Myometrial cell (primary cell): ENCODE data around the gene SOWAHA. TPM values are rescaled to one million over a fixed set of nuclear protein-coding genes. Genes with fewer than 3 reads are reported as not detected.

Source experiments
- total RNA-seq: library from RNA; depleted of rRNA; stranded (reverse); fragments of >200 nt; gene quantifications from 2 replicates; pipeline ENCODE4 v1.2.3, GENCODE V29; 2015

Gene SOWAHA
- total RNA-seq = under 0.01 TPM in 1 of 2 replicates, not detected in the other

DNA sequence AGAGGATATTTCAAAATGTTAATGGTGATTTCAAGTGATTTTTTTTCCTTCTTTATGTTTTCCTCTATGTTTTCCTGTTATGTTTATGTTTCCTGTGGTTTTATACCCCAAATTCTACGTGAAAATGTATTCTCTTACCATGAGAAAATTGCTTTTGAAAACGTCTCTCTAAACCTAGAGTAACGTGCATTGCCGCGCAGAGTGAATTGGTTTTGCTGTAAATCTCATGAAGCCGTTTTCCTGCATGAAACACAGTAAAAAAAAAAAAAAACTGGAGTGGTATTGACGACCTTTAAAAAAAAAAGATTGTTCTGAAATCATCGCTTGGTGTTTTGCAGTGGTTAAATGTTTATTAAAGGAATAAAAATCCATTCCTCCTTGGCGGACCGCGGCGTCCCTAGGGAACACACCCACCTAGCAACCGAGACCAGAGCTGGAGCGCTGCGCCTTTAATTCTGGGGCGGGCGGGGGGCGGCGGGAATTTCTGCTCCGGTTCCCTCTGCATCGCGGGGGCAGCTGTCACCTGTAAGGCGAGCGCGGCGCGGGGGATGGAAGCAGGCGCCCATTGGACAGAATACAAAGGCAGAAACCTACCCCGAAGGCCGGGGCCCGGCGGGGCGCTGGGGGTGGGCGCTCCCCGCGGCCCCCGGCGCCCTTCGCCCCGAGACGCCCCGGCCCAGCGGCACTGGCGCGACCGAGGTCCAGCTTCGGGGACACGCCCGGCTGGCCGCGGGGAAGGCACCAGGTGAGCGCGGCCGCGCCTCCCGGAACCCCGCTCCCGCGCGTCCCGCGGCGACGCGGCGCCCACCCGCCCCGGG, at the start of gene SOWAHA:
Gene SOWAHA, plus strand, starts transcription at position 522 of the 818 bp plus-strand sequence. CDS start 320 bp downstream, outside the sequence.

DNA sequence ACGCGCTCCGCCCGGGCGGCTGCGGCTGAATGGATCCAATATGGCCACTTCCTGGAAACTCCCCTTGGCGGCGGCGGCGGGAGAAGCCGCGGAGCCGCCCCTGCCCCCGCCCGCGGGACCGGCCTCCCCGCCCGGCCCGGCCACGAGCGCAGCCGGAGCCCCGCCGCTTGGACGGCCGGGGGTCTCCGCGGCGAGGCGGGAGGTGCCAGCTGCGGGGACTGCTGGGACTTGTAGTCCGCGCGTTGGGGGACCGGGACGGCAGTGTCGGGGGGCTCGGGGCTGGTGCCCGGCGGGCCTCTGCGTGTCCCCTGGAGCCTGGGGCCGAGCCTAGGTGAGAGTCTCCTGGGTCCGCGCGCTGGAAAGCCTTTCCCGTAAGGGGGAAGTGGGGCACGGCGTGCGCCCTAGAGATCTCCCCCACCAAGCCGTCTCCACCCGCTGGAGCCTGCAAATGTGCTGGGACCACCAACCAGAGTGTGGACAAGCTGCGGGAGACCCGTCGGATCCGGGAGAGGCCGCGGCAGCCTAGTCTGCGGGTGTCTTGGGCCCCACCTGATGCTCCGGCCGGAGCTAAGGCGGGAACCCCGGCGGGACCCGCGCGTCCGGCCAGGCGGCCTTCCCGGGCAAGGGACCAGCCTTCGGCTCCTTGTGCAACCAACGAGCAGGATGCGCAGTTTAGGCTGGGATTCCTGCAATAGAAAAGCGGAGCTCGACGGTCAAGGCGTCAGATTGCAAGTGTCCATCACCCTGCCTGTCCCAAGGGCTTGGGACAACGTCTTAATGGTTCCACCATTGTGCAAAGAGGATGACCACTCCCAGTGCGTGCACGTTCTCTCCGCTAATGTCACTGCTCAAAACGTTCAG, 35.7 kb upstream of the SOWAHA start, which contains the start of gene SEPTIN8:
Gene SEPTIN8, minus strand, starts transcription at position 31 of the 861 bp plus-strand sequence. CDS start 102 bp downstream, outside the sequence.

GRCh38 chr5:132830436-132831094, 17.5 kb downstream of the SOWAHA start, which contains the start of gene SHROOM1:
Gene SHROOM1 (minus strand): TSS chr5:132830647. CDS start chr5:132826140, 4,507 bp downstream.

Other genes with a start within 250 kb of the SOWAHA start
- not detected in 2 replicates for gene IL13, start 155.1 kb upstream of the SOWAHA start, total RNA-seq
- gene IL4, start 139.3 kb upstream of the SOWAHA start, total RNA-seq = not detected in 2 replicates
- gene KIF3A, start 75.8 kb upstream of the SOWAHA start, total RNA-seq = 3.9 and 4.9 TPM in 2 replicates
- gene CCNI2, start 65.9 kb upstream of the SOWAHA start, total RNA-seq = not detected in 2 replicates
- gene SEPTIN8, start 36.1 kb upstream of the SOWAHA start, total RNA-seq = 40.9 and 45.4 TPM in 2 replicates
- gene SHROOM1, start 17.3 kb downstream of the SOWAHA start, total RNA-seq = 15.6 and 16.7 TPM in 2 replicates
- 0.18 TPM in 1 of 2 replicates, not detected in the other for gene GDF9, start 53.2 kb downstream of the SOWAHA start, total RNA-seq
- gene UQCRQ, start 53.3 kb downstream of the SOWAHA start, total RNA-seq = 185 and 209 TPM in 2 replicates
- 1.6 TPM in 1 of 2 replicates, not detected in the other for gene LEAP2, start 60.4 kb downstream of the SOWAHA start, total RNA-seq
- 25.7 and 35.8 TPM in 2 replicates for gene AFF4, start 150.3 kb downstream of the SOWAHA start, total RNA-seq
- gene ZCCHC10, start 213.2 kb downstream of the SOWAHA start, total RNA-seq = 7.6 and 61.4 TPM in 2 replicates
- 107 and 126 TPM in 2 replicates for gene HSPA4, start 238.7 kb downstream of the SOWAHA start, total RNA-seq